NOMO-1 (cell line): ENCODE data around the gene C6orf89.
"Not testable (repeated sequence)": the region's sequence is repeated elsewhere in the genome, so short reads cannot be mapped to it uniquely, and the experiment has no call there.

ENCODE experiments used
- DNase-seq, 2 experiments: peaks; one replicate each; lab custom pipeline; 2025; ENCODE audit not compliant: unreplicated experiment in 2 of 2; lab: John Stamatoyannopoulos, UW

C6orf89 gene

DNA sequence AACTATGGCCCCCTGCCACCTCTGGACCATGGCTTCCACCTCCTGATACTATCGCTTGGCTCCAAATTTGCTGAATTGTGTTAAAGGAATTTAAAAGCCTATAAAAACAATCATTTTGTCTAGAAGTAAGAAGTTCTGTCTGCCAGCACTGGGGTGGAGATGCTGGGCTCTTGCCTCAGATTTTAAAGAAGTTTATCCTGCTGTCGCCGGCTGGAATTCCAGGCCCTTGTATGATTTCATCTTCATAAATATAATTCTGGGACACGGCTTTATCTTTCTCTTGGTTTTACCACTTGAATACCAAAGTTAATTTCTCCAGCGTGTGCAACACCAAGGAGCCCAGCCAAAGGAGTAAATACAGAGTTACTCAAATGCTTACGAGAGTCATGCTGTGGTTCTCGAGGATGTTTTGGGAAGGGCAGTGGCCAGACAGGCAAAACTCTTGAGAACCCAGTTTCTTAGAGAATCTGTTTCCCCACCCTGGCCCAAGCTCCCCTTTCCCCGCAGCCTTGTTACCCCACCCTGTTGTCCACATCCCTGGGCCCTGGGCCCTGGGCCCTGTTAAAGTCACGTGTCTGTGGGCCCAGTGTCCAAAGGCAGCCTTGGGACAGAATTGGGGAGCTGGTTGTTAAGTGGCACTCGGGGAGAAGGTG lies 31.9 kb downstream of the C6orf89 start:
- DNase-seq = no peak

DNA sequence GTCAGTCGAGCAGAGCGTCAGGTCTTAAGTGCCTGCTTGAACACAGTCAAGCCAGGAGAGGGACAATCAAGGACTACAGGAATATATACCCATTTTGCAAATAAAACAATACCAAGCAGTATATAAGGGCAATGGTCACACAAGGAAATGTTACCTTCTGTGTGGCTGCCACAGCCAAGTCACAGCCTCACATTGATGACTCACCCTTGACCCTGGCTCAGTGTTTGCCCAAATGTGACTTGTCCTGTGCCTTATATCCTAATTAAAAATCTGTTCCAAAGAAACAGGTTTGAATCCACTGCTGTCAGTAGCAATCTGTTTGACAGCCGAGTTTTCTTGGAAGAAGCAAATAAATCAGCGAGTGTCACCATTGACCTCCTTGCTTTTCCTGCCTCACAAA lies 34.3 kb downstream of the C6orf89 start:
- no peak for DNase-seq

DNA sequence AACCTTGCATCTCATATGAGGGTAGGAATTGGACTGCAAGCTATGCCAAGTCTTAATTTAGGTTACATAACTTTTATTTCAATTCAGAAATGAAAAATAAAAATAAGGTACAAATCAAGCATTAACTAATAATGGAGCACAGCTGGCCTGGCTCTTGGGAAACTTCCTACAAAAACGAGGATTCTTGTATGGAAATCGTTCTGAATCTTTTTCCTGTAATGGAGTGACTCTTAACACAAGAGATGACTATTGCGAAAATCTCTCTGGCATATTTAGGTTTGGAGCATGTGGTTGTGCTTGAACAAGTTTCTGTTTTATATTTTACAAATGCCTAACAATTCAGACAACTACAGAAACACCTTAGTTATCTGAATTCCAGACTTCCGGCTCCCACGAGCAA lies 34.8 kb downstream of the C6orf89 start:
- DNase-seq = no peak

DNA sequence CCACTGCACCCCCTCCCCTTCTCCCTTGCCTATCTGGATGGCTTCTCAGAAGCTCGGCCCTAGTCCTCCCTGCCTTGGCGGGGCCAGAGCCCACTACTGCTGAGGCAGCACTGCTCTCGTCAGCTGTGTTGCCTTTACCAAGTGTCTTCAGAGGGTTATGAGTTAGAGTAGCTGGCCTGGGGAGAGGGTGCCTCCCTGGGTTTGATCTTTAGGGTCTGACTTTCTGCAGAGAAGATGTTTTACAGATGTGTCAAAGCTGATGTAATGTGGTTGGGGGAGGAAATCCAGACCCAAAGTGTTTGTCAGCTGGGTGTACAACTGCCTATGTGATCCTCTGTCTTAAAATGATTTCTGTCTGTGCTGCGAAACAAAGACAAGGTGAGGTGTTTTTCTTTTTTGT lies 38.4 kb downstream of the C6orf89 start:
- no peak for DNase-seq

DNA sequence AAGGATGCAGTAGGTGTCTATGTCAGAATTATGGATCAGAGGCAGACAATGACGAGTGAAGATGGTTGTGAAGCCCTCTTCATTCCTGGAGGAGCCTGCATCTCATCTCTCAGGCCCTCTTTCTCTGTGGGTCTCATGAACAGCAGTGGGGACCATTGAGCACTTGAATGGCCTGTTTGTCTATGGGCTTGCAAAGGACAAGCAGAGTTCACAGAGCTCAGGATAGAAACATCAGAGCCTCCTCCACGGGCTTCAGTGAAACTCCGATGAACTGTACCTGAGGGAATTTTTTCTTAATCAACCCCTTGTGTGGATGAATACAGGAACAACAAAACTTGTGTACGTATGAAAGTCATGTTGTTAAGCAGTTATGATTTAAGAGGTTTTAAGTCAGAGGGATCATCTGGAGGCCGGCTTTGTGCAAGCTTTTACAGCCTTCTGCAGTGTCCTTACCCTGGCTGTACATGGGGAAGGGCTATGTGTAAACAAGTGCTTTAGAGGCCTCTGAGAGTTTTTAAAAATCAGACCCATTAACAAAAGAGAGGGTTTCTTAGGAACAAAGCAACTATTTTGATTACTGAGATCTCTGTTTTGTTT lies 39.1 kb downstream of the C6orf89 start:
- no peak for DNase-seq

DNA sequence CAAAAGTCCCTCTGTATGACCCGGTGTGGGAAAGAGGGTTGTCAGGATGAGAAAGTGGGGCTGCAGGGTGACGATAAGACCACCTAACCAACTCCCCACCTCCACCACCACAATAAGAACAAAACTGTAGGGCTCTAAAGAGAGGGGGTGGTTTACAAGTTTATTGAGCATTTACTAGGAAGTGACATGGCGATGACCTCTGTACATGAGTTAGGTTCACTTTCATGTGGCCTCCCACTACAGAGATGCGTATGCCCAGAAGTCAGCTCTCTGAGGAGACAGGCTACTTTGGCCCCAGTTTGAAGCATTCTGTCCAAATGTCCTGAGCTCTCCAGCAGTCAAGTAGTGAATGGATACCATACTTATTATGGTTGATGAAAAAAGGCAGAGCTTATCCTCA lies 40.1 kb downstream of the C6orf89 start:
- no peak for DNase-seq

DNA sequence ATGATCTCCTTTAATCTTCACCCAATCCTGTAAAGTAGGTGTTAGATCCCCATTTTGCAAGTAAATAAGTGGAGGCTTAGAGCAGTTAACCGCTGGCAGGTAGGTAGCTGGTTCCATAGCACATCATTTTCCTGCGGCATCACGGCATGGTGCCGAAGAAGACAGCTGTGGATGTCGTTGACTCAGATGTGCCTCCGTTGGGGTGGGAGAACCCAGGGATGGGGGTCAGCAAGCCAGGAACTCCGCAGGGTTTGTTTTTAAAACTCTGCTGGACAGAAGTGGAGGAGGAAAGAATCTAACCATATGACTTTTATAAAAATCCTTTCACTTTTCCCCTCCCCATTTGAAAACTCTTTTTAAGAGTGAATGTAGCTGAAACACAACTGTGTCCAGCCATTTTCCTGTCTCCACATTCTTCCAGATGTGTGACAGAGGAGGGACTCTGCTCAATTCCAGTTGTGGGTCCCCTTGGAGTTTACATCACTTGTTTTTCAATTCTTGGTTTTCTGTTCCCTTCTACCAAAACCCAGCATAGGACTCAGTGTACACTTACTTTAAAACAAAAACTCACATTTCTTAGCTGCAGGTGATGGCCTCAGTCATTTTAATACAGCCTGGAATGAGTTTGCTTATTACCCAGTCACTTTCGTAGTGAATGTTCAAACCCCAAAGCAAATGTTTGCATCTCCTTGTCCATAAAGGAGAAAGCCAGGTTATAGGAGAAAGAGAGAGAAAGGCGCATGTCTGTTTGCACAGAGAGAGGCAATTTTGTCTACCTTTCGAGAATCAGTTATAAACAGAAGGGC lies 41.2 kb downstream of the C6orf89 start:
- DNase-seq = no peak

DNA sequence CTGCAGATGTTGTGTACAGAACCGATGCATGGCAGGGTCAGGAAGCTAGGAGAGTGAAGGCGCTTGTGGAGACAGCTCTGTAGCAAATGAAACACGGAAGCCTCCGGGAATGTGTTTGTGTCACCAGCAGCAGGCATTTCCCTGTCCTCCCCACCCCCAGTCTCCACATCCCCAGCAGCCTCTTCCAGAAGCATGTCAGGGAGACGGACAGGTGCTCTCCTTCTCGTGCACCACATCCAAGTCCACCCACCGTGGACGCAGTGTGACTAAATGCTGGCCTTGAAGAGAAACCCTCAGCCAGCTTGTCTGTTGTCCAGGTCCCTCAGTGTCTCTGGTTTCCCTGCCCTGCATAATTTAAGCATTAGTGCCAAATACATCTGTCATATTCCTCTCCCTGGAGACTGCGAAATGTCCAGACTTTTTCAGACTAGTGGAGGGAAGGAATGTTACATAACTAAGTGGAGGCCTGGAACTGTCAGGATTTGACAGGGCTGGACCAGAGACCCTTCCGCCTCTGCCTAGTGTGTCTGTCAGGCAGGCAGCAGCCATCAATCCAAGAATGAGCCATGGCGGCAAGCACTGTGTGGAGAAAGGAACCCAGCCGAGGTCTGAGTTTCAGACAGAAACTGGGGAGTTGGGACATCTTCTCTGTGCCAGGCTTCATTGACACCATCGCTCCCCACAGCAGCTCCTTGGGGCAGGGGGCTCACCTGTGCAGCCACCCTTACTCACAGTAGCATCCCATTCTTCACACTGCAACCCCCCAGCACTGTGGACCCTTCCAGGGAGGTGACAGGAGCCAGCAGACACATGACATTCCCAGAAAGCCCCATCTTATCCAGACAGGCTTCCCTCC lies 42.2 kb downstream of the C6orf89 start:
- DNase-seq = no peak

DNA sequence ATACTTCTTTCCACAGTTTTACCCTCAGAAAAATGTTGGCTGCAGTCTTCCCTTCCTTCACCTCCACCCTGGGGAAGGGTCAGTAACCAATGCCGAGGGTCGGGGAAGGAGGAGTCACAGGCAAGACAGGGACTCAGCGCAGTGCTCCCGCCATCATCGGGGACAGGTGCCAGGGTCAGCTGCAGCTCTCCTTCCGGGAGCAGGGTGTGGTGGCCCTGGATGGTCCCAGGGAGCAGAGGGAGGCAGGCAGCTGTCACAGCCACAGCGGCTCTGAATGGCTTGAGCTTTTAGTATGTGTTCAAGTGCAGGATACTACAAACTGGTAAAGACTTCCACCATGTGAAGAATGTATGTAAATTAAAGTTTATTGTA lies 42.8 kb downstream of the C6orf89 start:
- DNase-seq = no peak

DNA sequence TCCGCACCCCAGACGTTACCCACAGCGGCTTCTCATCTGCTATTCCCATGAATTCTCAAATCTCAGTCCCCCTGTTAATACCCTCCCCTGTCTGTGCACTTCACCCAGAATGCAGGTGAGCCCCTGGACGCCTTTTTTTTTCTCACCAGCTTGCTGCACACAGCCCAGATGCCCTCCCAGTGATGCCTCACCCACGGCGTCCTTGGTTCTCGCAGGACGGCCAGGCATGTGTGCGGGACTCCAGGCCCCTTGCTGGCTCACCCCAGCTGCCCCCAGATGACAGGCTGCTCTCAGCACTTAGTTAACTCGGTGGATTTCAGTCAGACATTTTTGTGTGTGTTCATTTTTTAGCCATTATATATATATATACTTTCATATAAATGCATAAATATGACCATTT lies 43.4 kb downstream of the C6orf89 start:
- no peak for DNase-seq

DNA sequence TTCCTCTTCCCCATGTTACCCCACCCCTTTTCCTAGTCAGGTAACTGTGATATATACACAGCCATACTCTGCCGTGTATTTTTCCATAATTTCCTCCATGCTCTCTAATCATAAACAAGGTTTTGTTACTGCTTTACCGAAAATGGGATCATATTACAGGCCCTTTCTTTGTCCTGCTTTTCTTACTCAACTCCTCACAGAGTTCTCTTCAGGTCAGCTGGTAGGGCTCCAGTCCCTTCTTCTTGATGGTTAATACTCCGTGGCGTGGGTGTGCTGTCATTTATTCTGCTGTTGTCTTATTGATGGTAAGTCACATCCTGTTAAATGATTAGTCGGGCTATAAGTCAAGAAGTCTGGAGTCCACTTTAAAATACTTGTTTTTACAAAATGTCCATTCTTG lies 43.9 kb downstream of the C6orf89 start:
- no peak for DNase-seq

DNA sequence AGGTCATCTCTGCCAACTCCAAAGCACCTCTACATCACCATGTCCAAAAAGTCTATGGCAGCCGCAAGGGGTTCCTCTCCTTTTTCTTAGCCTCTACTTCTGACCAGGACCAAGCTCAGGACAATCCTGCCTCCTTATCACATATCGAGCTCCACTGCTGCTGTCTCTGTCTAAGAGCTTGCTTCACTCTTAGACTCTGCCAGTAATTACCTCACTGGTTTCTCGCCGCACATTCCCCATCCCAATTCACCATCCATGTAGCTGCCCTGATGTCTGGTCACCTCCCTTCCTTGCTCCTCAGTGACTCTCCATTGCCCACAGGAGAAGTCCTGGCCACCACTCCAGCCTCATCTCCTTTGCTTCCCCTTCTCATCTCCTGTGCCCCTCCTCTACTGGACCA lies 44.7 kb downstream of the C6orf89 start:
- DNase-seq = no peak

DNA sequence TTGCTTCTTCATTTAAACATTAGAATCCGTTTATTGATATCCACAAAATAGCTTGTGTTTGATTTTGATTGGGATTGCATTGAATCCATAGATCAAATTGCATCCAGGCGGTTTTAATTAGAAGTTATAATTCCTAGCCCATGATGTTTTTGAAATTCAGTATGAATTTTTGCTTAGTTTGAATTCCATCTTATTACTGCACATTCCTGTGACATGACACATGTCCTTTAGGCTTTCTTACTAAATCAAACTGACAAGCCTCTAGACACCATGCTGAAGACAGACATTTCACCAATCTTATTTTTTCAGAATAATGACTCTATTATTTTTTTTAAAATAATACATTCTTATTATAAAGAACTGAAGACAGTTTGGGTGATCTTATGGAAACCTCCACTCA lies 47.4 kb downstream of the C6orf89 start:
- DNase-seq = no peak

DNA sequence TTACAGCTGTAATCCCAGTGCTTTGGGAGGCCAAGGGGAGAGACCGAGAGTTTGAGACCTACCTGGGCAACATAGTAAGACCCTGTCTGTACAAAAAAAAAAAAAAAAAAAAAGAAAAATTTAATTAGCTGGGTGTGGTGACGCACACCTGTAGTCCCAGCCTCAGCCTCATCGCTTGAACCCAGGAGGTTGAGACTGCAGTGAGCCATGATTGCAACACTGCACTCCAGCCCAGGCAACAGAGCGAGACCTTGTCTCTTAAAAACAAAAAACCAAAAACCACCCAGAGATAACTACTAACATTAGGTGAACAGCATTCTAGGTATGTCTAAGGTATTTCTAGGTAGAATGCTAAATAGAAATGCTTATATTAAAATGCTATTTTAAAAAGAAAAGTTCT lies 47.8 kb downstream of the C6orf89 start:
- no peak for DNase-seq

DNA sequence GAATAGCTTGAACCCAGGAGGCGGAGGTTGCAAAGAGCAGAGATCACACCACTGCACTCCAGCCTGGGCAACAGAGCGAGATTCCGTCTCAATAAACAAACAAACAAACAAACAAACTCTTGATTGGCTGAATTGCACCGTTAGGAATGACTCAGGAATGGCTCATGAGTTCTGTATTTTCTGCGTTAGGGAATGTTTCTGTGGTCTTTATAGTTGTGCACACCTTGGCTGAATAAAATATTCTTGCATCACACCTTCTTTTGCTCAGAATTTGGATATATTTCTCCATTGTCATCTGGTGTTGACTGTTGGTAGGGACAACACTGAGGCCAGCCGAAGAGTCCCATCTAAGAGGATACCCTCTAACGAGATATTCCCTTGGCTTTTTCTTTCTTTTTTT lies 49.1 kb downstream of the C6orf89 start:
- no peak for DNase-seq

DNA sequence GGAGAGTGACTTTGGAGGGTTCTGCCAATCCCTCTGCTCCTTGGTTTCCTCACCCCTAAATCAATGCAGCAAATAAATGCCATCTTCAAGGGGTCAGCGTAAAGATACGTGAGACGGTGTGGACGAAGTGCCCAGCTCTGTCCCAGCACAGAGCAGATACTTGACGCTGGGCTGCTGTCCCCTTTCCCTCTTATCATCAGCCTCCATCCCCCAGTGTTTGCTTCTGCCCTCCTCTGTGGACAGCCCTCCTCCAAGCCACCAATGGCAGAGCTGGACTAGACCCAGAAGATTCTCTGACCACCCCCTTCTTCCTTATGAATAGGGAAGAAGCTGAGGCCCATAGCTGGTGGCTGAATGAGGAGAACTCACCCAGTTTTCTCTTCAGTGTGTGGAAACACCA lies 51.1 kb downstream of the C6orf89 start:
- DNase-seq = no peak

DNA sequence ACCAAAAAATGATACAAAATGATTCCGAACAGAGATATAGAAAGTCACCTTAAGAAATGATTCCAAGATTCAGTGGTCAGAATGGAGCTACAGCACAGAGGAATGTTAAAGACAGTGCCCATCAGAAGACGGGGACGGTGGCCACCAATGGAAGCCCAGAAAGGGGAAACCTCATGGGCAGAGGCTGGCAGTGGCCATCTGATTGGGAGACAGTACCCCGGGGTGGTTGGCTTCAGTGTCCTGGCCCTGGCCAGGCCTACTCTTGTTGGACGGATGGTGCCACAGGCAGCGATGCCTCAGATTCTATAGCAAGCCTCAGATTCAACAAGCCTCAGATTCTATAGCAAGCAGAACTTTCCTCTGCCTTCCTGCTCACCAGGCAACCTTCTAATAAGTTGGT lies 52.1 kb downstream of the C6orf89 start:
- no peak for DNase-seq

DNA sequence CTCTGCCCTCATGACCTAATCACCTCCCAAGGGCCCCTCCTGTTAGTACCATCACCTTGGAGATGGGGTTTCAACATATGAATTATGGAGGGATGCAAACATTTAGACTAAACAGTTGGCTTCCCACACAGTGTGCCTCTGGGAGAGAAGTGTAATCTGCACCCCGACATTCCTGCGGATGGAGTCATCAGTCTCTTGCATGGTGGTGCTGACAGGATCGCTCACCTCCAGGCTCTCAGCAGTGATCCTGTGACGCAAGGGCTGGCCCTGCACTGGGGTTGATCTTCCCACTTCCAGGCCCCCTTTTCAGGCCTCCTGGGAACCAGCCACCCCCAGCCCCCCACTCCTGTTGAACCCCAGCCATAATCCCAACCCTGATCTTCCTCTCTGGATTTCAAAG lies 52.8 kb downstream of the C6orf89 start:
- DNase-seq = no peak

DNA sequence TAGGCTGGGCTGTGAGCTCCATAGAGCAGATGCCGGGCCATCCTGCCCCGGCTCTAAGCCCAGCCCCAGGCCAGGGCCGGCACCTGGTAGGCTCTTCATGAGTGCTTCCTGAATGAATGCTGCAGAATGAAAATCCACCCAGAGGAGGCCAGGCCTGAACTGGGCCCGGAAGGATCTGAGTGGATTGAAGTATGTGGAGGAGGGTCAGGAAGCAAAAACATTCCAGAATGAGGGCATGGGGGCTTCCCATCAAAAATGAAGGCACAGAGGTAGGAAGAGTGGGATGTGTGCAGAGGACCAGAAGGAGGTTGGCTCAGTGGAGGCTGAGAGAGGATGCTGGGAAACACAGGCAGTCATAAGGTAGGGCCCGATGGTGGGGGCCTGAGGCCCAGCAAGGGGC lies 53.3 kb downstream of the C6orf89 start:
- DNase-seq = not testable (repeated sequence)

DNA sequence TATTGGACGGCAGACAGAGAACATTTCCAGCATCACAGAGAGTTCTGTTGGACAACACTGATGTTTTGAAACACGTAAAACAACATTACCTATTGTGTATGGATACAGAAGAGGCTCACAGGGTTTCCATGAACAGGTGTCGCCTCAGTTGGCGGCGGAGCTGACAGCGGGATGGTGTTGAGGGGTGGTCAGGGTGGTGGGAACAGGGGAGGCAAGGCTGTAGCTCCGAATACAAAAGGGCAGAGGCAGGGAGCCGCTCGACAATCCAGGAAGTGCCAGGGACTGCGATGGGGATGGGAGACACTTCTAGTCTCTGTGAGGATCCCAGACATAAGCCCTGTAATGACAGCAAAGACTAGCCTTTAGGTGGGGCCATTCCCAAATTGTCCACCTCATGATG lies 54.3 kb downstream of the C6orf89 start:
- DNase-seq = no peak

DNA sequence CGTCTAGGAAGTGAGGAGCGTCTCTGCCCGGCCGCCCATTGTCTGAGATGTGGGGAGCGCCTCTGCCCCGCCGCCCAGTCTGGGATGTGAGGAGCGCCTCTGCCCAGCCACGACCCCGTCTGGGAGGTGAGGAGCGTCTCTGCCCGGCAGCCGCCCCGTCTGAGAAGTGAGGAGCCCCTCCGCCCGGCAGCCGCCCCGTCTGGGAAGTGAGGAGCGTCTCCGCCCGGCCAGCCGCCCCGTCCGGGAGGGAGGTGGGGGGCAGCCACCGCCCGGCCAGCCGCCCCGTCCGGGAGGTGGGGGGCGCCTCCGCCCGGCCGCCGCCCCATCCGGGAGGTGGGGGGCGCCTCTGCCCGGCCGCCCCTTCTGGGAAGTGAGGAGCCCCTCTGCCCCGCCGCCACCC lies 55.8 kb downstream of the C6orf89 start:
- DNase-seq = not testable (repeated sequence)
